Measurements from ENCODE around the gene UBXN11.
"Not testable (repeated sequence)": the region's sequence is repeated elsewhere in the genome, so short reads cannot be mapped to it uniquely, and the experiment has no call there.

- TF ChIP-seq CTCF, POLR2A (IDR thresholded peaks at IDR 0.05): not testable (repeated sequence)
Measured at GRCh38 chr1:26329380-26329779, 22.9 kb upstream of the UBXN11 start.

Data from body of pancreas (tissue), 4 donors.